ENCODE measurements around the gene ETV6. TPM values are rescaled to one million over a fixed set of nuclear protein-coding genes. Genes with fewer than 3 reads are reported as not detected.

ETV6 gene
- polyA plus RNA-seq, 2 of the 4 experiments (the other 2 are of a cell fraction), result 4.0 to 7.0 TPM

GRCh38 chr12:11688831-11689230 is 39.4 kb downstream of the ETV6 start:
- H3K4me3 ChIP-seq, result no peak overlapping the region
- no peaks in the 10 kb centered on the region for H3K9me3 ChIP-seq
- ATAC-seq (no peak), DNase-seq (ENCODE audit: low read depth in 1 of 2, low spot score in 1 of 2) (no peak), FAIRE-seq (no peak)
- H3K4me1 ChIP-seq, result no peaks in the 10 kb centered on the region; the same call in 2 of the 3 replicates
- CTCF ChIA-PET, result interaction anchor here (0.8 to 2.8 kb wide), 2 partner anchors 10 to 14 kb away, joined by 3 to 7 read pairs; no protein-coding TSS in a partner anchor
- 95% methylated on average over 2 of the region's 2 CpGs for WGBS (ENCODE audit: missing lambda C conversion rate)
- POLR2A ChIA-PET, result no interaction called here
- no peak overlapping the region for H3K27ac ChIP-seq
- H3K4me2 ChIP-seq, result no peak overlapping the region
- TF ChIP-seq FOSB (CRISPR knock-in tag; IDR thresholded peaks at IDR 0.05) (no peak), MAZ (IDR thresholded peaks at IDR 0.05; ENCODE audit: borderline replicate concordance, low read depth, low read length) (no peak), POLR2AphosphoS2 (conservative IDR thresholded peaks at IDR 0.05; ENCODE audit: low read length) (no peak), NFE2L2 (conservative IDR thresholded peaks at IDR 0.05; ENCODE audit: low read length) (no peak), CEBPB (IDR thresholded peaks at IDR 0.05) (no peak), MYC (IDR thresholded peaks at IDR 0.05; ENCODE audit: borderline replicate concordance, low read length) (no peak), HDAC2 (IDR thresholded peaks at IDR 0.05) (no peak), EP300 (IDR thresholded peaks at IDR 0.05) (no peak), TFCP2L1 (CRISPR knock-in tag; IDR thresholded peaks at IDR 0.05) (no peak), NR3C1 (IDR thresholded peaks at IDR 0.05) (no peak), ZNF302 (CRISPR knock-in tag; IDR thresholded peaks at IDR 0.05) (no peak), ZC3H11A (IDR thresholded peaks at IDR 0.05) (no peak), PHF8 (IDR thresholded peaks at IDR 0.05; ENCODE audit: borderline replicate concordance, low read depth) (no peak), E2F6 (IDR thresholded peaks at IDR 0.05; ENCODE audit: borderline replicate concordance, low read depth) (no peak), JUNB (IDR thresholded peaks at IDR 0.05) (no peak), GATA3 (IDR thresholded peaks at IDR 0.05; ENCODE audit: borderline replicate concordance) (no peak), CBX2 (IDR thresholded peaks at IDR 0.05; ENCODE audit: borderline replicate concordance, low read depth) (no peak), CHD4 (IDR thresholded peaks at IDR 0.05; ENCODE audit: borderline replicate concordance) (no peak), TP53 (CRISPR knock-in tag; IDR thresholded peaks at IDR 0.05) (no peak), ATOH8 (CRISPR knock-in tag; IDR thresholded peaks at IDR 0.05; ENCODE audit: low read depth) (no peak)

GRCh38 chr12:11689591-11690186 is 40.2 kb downstream of the ETV6 start:
- H3K9me3 ChIP-seq, result no peaks in the 10 kb centered on the region
- no peaks in the 10 kb centered on the region for H3K4me1 ChIP-seq
- H3K4me2 ChIP-seq, result no peak overlapping the region
- DNase-seq (ENCODE audit: low read depth in 1 of 2, low spot score in 1 of 2), result no peak
- no peak for FAIRE-seq
- ChIA-PET CTCF (interaction anchor here (0.6 to 2.8 kb wide), 3 partner anchors 10 to 19 kb away, joined by 3 to 7 read pairs (median 4); no protein-coding TSS in a partner anchor), POLR2A (no interaction called here)
- no peak overlapping the region for H3K27ac ChIP-seq
- no peak overlapping the region for H3K4me3 ChIP-seq
- WGBS (ENCODE audit: missing lambda C conversion rate), result 95% methylated on average over 10 of the region's 10 CpGs
- no peak for ATAC-seq
- TF ChIP-seq CHD4 (IDR thresholded peaks at IDR 0.05; ENCODE audit: borderline replicate concordance) (no peak), HEYL (CRISPR knock-in tag; IDR thresholded peaks at IDR 0.05) (no peak), ZFP36 (IDR thresholded peaks at IDR 0.05; ENCODE audit: borderline replicate concordance, partially characterized antibody) (no peak)

GRCh38 chr12:11693067-11693466 is 43.6 kb downstream of the ETV6 start:
- Histone ChIP-seq H3K4me3 (no peak overlapping the region), H3K4me2 (no peak overlapping the region), H3K9me3 (no peaks in the 10 kb centered on the region), H3K27ac (no peak overlapping the region), H3K4me1 (no peaks in the 10 kb centered on the region)
- DNase-seq (ENCODE audit: low read depth in 1 of 2, low spot score in 1 of 2) (no peak), ATAC-seq (no peak), FAIRE-seq (no peak)
- WGBS (ENCODE audit: missing lambda C conversion rate), result 87% methylated on average over 6 of the region's 6 CpGs
- ChIA-PET CTCF (no interaction called here), POLR2A (no interaction called here)
- no peak for TF ChIP-seq CBX8 (IDR thresholded peaks at IDR 0.05)

All from A549 (cell line).